ENCODE measurements around the gene KPNA3.

DNA sequence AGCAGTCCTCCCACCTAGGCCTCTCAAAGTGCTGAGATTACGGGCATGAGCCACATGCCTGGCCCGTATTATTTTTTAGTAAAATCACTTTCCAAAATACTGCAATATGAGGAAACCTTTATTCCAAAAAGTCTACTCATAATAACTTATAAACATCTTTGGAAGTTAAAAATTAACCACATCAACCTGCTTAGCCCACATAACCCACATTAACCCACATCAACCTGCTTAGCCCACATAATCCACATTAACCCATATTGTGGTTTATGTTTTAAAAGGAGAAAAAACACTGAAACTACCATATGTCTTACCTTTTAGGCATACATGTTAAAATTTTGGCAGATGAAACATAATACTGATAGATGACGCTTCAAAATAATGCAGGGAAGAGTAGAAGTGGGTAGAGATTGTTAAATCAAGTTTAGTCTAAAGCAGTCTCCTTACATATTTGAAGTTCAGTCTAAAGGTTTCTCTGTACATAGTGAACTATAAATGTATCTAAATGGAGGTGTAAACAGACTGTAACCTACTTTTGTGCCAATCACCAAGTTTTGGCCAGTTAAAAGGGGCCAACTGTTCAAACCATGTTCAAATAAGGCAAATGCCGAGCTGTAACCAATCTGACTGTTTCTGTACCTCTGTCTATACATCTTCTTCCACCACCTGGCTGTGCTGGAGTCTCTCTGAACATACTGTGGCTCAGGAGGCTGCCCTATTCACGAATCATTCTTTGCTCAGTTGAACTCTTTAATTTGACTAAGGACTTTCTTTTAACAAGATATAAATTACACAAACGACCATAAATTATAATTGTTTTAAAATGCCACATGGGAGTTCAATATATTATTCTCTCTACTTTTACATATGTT lies 14.5 kb downstream of the KPNA3 start:
- TF ChIP-seq, protein P1, sequence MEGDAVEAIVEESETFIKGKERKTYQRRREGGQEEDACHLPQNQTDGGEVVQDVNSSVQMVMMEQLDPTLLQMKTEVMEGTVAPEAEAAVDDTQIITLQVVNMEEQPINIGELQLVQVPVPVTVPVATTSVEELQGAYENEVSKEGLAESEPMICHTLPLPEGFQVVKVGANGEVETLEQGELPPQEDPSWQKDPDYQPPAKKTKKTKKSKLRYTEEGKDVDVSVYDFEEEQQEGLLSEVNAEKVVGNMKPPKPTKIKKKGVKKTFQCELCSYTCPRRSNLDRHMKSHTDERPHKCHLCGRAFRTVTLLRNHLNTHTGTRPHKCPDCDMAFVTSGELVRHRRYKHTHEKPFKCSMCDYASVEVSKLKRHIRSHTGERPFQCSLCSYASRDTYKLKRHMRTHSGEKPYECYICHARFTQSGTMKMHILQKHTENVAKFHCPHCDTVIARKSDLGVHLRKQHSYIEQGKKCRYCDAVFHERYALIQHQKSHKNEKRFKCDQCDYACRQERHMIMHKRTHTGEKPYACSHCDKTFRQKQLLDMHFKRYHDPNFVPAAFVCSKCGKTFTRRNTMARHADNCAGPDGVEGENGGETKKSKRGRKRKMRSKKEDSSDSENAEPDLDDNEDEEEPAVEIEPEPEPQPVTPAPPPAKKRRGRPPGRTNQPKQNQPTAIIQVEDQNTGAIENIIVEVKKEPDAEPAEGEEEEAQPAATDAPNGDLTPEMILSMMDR (IDR thresholded peaks at IDR 0.05) = no peak
- TF ChIP-seq POLR2A (IDR thresholded peaks at IDR 0.05) (no peak), EP300 (IDR thresholded peaks at IDR 0.05) (no peak), POLR2AphosphoS5 (IDR thresholded peaks at IDR 0.05) (no peak)
